AG10803 (cell line): ENCODE results near the gene NCR3LG1.

Experiments used
- DNase-seq: peaks from one replicate; pipeline ENCODE4 v3.0.0; 2010; ENCODE audit warnings: low read depth
- H3K4me3 ChIP-seq: 2 replicates; pipeline ENCODE4 v1.5.1; 2011; ENCODE audit warnings: mild to moderate bottlenecking, low read length, control low read depth
- TF ChIP-seq, protein P1 (sequence below): conservative IDR thresholded peaks from 2 replicates; pipeline ENCODE4 v1.5.1; 2011; ENCODE audit warnings: mild to moderate bottlenecking, low read length, control low read depth, inconsistent platforms

NCR3LG1 gene

DNA sequence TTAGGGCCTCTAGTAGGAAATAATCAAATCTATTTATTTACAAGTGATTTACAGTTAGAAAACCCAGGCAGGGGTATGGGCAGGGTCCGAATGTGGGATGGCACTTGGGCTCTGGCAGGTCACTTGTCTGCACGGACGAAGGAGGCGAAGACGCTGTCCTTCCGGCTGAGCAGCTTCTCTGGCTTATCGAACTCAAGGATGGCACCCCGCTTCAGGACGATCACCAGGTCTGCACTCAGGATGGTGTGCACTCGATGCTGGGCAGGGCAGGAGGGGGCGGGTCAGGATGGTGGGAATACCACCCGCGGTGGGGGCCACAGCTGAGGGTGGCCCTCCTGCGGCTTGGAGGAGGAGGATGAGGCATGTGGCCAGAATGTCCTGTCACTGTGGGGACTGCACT lies 41.3 kb downstream of the NCR3LG1 start:
- no peak overlapping the region for H3K4me3 ChIP-seq
- TF ChIP-seq, protein P1, sequence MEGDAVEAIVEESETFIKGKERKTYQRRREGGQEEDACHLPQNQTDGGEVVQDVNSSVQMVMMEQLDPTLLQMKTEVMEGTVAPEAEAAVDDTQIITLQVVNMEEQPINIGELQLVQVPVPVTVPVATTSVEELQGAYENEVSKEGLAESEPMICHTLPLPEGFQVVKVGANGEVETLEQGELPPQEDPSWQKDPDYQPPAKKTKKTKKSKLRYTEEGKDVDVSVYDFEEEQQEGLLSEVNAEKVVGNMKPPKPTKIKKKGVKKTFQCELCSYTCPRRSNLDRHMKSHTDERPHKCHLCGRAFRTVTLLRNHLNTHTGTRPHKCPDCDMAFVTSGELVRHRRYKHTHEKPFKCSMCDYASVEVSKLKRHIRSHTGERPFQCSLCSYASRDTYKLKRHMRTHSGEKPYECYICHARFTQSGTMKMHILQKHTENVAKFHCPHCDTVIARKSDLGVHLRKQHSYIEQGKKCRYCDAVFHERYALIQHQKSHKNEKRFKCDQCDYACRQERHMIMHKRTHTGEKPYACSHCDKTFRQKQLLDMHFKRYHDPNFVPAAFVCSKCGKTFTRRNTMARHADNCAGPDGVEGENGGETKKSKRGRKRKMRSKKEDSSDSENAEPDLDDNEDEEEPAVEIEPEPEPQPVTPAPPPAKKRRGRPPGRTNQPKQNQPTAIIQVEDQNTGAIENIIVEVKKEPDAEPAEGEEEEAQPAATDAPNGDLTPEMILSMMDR, result no peak
- DNase-seq, result no peak

DNA sequence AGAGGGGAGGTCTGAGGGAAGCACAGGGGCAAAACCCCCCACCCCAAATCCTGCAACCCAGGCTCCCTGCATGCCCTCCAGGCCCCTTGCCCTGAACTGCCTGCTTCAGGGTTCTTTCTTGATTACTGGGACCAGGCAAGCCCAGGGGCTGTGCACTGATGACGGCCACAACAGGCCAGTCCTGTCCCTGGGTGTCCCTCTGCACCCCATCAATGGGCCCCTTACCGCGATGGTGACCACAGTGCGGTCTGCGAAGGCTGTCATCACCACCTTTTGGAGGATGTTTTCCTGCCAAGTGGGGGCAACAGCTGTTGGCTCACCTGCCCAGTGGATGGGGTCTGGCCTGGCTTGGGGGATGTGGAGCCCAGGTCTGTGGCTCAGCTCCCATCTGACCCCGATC lies 41.9 kb downstream of the NCR3LG1 start:
- H3K4me3 ChIP-seq, result no peak overlapping the region
- no peak for DNase-seq
- TF ChIP-seq, protein P1, result no peak

DNA sequence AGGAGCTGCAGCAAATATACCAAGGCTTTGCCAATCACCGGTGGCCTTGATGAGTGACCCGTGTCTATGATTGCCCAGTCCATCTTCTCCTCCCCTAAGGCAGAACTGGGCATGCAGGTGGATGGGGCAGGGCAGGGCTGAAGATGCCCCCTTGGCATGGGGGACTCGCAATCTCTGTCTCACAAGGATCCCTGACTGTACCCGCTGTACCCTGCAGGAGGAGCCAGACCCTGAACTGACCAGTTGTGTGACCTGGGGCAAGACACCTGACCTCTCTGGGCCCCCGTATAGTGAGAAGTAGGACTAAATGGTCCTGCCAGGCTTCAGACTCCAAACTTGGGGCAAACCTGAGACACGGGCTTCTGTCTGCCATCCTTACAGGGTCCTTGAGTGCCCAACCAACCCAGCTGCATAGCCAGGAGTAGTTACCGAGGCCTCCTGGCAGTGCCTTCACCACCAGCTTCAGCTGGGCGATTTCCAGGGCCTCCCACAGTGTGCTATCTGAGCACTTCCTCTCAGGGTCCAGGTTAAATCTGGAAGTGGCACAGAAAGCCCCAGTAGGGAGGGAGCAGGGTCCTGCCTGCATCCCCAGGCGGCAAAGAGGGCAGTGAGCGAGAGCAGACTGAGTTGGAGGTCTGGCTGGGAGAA lies 43.3 kb downstream of the NCR3LG1 start:
- TF ChIP-seq, protein P1, result no peak
- DNase-seq, result no peak
- H3K4me3 ChIP-seq, result no peak overlapping the region

- no peak overlapping the region for H3K4me3 ChIP-seq
- TF ChIP-seq, protein P1, result no peak
- DNase-seq, result no peak
Measured at GRCh38 chr11:17395554-17395961, 44.0 kb downstream of the NCR3LG1 start.

- H3K4me3 ChIP-seq, result no peak overlapping the region
- DNase-seq, result no peak
- TF ChIP-seq, protein P1, result no peak
Measured at GRCh38 chr11:17395978-17396377, 44.4 kb downstream of the NCR3LG1 start.

DNA sequence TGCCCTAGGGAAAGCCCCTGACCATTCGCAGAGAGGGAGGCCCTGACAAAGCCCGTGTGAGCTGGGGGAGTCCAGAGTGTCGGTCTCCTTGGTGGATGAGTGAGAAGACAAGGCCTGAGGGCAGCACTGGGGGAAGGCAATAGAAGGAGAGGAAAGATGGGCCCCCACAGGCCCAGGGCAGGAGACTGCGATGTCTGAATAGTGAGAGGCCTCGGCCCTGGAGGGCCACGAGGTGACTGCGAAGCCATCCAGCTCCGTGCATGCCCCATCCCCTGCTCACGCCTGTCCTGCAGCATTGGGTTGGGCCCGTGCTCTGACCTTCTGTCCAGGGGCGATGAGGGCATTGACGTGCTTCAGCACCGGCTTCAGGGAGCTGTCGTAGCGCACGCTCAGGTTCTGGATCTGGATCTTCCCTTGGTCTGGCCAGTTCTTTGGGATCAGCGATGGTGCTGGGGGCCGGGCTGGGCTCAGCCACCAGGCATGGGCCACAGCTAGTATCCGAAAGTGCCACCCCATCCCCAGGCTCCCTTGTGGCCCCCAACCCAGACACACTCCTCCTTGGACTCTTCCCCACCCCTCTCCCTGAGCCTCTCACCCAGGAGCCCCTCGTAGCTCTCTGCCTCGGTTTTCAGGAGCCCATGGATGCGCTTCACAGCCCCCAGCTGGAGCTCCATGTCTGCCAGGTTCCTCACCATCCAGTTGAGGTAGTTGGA lies 45.2 kb downstream of the NCR3LG1 start:
- DNase-seq, result no peak
- TF ChIP-seq, protein P1, result no peak
- no peak overlapping the region for H3K4me3 ChIP-seq

- TF ChIP-seq, protein P1, result no peak
- no peak overlapping the region for H3K4me3 ChIP-seq
- DNase-seq, result no peak
Measured at GRCh38 chr11:17397311-17398002, 45.9 kb downstream of the NCR3LG1 start.
